Fibroblast of villous mesenchyme (primary cell): ENCODE measurements around the gene C2orf68. TPM values are rescaled to one million over a fixed set of nuclear protein-coding genes. Genes with fewer than 3 reads are reported as not detected.

Source experiments
- DNase-seq: peaks from one replicate; pipeline ENCODE4 v3.0.0-alpha.2; 2010; ENCODE audit warnings: low read depth
- H3K4me3 ChIP-seq: 2 replicates; pipeline ENCODE4 v1.5.1; 2011; ENCODE audit warnings: low read depth, mild to moderate bottlenecking, low read length
- CTCF ChIP-seq: IDR thresholded peaks from 2 replicates; pipeline ENCODE4 v1.5.1; 2012; ENCODE audit warnings: low read depth, mild to moderate bottlenecking, low read length; ENCODE audit not compliant: insufficient read depth
- total RNA-seq: library from RNA; depleted of rRNA; stranded (reverse); fragments of >200 nt; gene quantifications from 2 replicates; pipeline ENCODE4 v1.2.3, GENCODE V29; 2012

C2orf68 gene
- total RNA-seq, 1 donor, result 26.8 TPM

GRCh38 chr2:85648619-85649018 lies 36.8 kb upstream of the C2orf68 start:
- peak; percentile 76 for TF ChIP-seq CTCF
- no peak overlapping the region for H3K4me3 ChIP-seq
- peak; percentile 82 for DNase-seq

GRCh38 chr2:85647823-85648526 lies 36.1 kb upstream of the C2orf68 start:
- H3K4me3 ChIP-seq, result no peak overlapping the region
- no peak for TF ChIP-seq CTCF
- no peak for DNase-seq

- no peak overlapping the region for H3K4me3 ChIP-seq
- TF ChIP-seq CTCF, result no peak
- DNase-seq, result no peak
Observed at GRCh38 chr2:85646166-85646565, 34.3 kb upstream of the C2orf68 start.

- DNase-seq, result no peak
- H3K4me3 ChIP-seq, result no peak overlapping the region
- no peak for TF ChIP-seq CTCF
Observed at GRCh38 chr2:85644909-85645308, 33.0 kb upstream of the C2orf68 start.

- no peak for DNase-seq
- no peak for TF ChIP-seq CTCF
Observed at GRCh38 chr2:85642725-85643124, 30.9 kb upstream of the C2orf68 start.

GRCh38 chr2:85635636-85636035 lies 23.8 kb upstream of the C2orf68 start:
- no peak overlapping the region for H3K4me3 ChIP-seq
- TF ChIP-seq CTCF, result no peak
- DNase-seq, result no peak

More at GRCh38 chr2:85642725-85643124, 30.9 kb upstream of the C2orf68 start:
- no peak overlapping the region for H3K4me3 ChIP-seq

- DNase-seq, result no peak
- TF ChIP-seq CTCF, result no peak
- H3K4me3 ChIP-seq, result no peak overlapping the region
Observed at GRCh38 chr2:85635011-85635410, 23.1 kb upstream of the C2orf68 start.
